ENCODE results near the gene SPATA45.

SPATA45 gene

GRCh38 chr1:212780759-212781158 lies 66.7 kb downstream of the SPATA45 start:
- no peak for DNase-seq (ENCODE audit: low read depth)

Measured in activated gamma-delta T cell treated with anti-CD3 and anti-CD28 coated beads, Interleukin-2, amount 50 U/mL, for 16 hours (primary cell).